ENCODE data around the gene SMG9.

GRCh38 chr19:43786665-43787064 lies 31.9 kb upstream of the SMG9 start:
- TF ChIP-seq ZBTB8A (tag by site-specific recombination; IDR thresholded peaks at IDR 0.05) (no peak), ZNF302 (tag by site-specific recombination; IDR thresholded peaks at IDR 0.05; ENCODE audit: low read depth) (no peak), CTCF (tag by site-specific recombination; IDR thresholded peaks at IDR 0.05) (no peak), ZNF24 (tag by site-specific recombination; IDR thresholded peaks at IDR 0.05) (no peak), KLF1 (tag by site-specific recombination; IDR thresholded peaks at IDR 0.05) (no peak), ZNF175 (tag by site-specific recombination; IDR thresholded peaks at IDR 0.05) (no peak)
